NCI-H187 treated with DMSO at 0.1 percent for 48 hours (cell line): ENCODE results near the gene C6orf120.

Experiments used
- DNase-seq: peaks from one replicate; lab custom pipeline; 2025; lab: John Stamatoyannopoulos, UW

C6orf120 gene

GRCh38 chr6:169725125-169726048 is 23.5 kb downstream of the C6orf120 start:
- DNase-seq: no peak

GRCh38 chr6:169726049-169726400 is 24.1 kb downstream of the C6orf120 start:
- no peak for DNase-seq

- DNase-seq: no peak
Measured at GRCh38 chr6:169726963-169727362, 25.0 kb downstream of the C6orf120 start.

DNA sequence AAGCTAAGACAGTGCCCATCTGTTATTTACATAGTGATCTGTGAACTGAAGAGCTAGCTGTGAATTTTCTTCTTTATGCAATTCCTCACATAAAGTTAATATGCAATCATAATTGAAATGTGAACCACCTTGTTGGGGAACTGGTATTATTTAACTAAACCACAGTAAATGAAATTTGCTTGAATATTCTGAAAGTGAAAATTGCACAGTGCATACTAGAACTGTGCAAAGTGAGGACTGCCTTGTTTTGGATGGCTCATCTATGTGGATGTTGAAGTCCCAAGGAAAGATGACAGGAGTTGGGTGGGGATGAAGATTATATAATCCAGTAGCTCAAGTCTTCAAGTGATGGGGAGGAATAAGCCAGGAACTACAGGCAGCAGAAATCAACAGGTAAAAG is 28.0 kb downstream of the C6orf120 start:
- DNase-seq: no peak

DNA sequence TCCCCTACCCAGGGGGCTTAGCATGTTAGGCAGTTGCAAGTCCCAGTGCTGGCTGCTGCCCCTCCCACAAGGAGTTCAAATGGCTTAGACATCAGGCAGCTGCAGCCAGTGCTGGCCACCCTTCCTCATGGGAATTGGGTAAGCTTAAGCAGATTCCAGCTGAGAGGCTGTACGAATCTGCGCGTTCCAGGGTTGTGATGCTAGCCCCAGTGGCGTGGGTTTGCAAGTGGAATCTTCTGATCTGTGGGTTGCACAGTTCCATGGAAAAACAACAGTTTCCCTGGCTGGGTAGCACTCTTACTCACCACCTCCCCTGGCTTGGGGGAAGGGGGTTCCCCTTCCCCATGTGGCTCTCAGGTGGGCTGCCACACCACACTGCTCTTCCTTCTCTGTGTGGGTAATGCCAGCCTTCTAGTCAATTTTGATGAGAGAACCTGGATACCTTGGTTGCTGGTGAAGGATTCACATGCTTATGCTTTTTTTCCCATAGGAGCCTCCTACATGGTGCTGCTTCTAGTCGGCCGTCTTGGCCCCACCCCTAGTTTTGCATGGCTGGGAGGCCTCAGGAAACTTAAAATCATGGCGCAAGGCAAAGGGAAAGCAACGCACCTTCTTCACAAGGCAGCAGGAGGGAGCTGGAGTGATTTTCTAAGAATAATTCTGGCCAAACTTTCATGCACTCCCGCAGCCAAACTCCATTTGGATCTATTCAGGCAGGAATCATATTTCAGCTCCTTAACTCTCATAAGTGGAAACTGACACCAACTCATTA is 36.5 kb downstream of the C6orf120 start:
- peak; percentile 12 for DNase-seq

GRCh38 chr6:169738976-169739529 is 37.1 kb downstream of the C6orf120 start:
- DNase-seq: no peak

DNA sequence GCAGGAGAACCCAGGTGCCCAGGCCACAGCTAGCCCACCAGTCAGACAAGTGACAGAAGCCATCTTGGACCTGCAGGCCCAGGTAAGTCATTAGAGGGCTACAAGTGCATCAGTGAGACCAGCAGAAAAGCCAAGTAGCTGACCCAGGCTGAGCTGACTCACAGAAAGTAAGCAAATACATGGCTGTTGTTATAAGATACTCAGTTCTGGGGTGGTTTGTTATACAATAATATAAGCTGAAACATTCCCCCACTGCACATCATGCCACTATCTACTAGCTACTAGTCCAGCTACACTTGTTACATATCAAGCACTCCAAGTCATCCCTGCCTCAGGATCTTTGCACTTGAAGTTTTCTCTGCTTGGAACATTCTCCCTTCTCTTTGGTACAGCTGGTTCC is 39.4 kb downstream of the C6orf120 start:
- no peak for DNase-seq

GRCh38 chr6:169745405-169745804 is 43.5 kb downstream of the C6orf120 start:
- DNase-seq: no peak

- DNase-seq: no peak
Measured at GRCh38 chr6:169746556-169746955, 44.6 kb downstream of the C6orf120 start.

GRCh38 chr6:169751242-169752073 is 49.5 kb downstream of the C6orf120 start, which contains the start of the genes DYNLT2 and ERMARD:
Gene DYNLT2, minus strand, starts transcription at chr6:169751572. Its CDS starts 114 bp downstream, at chr6:169751458.
Gene ERMARD, plus strand, starts transcription at chr6:169751622. Its CDS starts 36 bp downstream, at chr6:169751658.
- peak; percentile 29 for DNase-seq

DNA sequence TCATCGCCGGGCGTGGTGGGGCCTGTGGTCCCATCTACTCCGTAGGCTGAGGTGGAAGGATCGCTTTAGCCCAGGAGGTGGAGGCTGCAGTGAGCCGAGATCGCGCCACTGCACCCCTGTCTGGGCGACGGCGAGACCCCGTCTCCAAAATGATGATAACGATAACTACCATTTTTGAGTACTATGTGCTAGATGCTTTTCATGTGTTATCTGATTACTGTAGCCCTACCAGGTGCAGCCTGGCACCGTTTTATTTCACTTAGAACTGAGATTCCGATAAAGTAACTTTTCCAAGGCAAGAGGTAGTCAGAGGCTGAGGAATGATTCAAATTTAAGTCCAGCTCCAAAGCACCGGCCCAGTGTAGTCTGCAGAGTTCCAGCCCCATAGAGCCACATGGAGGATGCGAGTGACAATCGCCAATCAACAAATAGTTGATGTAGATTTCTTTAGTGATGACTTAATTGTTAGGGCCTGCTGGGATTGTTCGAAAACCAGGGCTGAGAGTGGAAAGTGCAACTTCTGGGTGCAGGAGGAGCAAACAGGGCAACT is 50.2 kb downstream of the C6orf120 start:
- no peak for DNase-seq
